GM19397 (cell line): Measurements from ENCODE around the gene BORCS5.
A peak's percentile ranks its signal among the peaks of the same experiment; 100 is the strongest.
"Not testable (repeated sequence)": the region's sequence is repeated elsewhere in the genome, so short reads cannot be mapped to it uniquely, and the experiment has no call there.

ENCODE experiments used
- ATAC-seq: cut with Tn5 transposase; IDR thresholded peaks from one replicate; pipeline ENCODE4 v1.9.1; 2021; ENCODE audit warnings: mild to moderate bottlenecking, moderate library complexity; ENCODE audit not compliant: unreplicated experiment

The BORCS5 gene

GRCh38 chr12:12356896-12357718 lies at the start of gene BORCS5:
Gene BORCS5 (plus strand): TSS chr12:12357078. CDS start chr12:12357452, 374 bp downstream.
- peak; percentile 90 for ATAC-seq

GRCh38 chr12:12310695-12311094 lies 46.2 kb upstream of the BORCS5 start:
- not testable (repeated sequence) for ATAC-seq

DNA sequence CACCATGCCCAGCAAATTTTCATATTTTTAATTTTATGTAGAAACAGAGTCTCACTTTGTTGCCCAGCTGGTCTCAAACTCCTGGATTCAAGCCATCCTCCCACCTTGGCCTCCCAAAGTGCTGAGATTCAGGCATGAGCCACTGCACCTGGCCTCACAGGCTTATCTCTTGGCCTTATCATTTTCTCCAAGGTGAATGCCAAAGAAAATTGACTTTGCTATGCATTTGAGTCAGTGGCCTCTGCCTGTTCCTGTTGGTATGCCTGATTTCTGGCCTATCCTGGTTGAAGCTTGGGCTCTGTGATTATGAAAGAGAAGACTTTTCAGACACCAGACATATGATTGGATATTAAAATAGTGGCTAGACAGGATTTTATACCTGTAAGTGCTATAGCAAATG lies 41.0 kb upstream of the BORCS5 start:
- ATAC-seq, result no peak

GRCh38 chr12:12319451-12320183 lies 37.3 kb upstream of the BORCS5 start:
- no peak for ATAC-seq

DNA sequence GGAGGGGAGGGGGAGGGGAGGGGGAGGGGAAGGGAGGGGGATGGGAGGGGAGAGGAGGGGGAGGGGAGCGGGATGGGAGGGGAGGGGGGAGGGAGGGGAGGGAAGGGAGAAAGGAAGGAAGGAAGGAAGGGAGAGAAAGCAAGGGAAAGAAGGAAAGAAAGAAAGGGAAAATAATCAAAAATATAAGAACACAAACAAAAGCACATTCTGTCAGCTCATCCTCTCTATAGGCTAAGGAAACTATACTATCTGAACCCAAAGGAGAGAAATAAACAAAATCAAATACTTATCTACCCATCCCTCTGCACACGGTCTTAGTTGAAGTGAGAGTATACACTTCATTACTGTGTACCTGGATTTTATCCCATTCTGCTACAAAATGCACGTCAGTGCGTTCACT lies 33.8 kb upstream of the BORCS5 start:
- no peak for ATAC-seq

DNA sequence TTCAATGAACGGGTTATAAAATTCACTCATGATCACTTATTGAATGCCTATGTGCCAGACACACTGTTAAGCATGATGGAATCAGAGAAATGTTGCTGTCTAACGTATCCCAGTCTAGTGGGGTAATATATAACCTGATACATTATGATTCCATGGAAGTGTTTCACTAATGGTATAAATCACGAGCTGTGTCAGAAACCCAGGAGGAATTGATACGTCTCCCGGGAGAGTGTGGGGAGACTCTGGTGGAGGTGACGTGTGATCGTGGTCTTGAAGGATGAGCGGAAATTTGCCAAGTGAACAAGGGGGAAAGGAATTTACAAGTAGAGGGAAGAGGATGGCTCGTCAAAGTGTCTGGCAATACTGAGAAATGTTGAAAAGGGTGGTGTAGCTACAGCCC lies 33.3 kb upstream of the BORCS5 start:
- ATAC-seq, result no peak

GRCh38 chr12:12326262-12326661 lies 30.6 kb upstream of the BORCS5 start:
- ATAC-seq, result no peak

DNA sequence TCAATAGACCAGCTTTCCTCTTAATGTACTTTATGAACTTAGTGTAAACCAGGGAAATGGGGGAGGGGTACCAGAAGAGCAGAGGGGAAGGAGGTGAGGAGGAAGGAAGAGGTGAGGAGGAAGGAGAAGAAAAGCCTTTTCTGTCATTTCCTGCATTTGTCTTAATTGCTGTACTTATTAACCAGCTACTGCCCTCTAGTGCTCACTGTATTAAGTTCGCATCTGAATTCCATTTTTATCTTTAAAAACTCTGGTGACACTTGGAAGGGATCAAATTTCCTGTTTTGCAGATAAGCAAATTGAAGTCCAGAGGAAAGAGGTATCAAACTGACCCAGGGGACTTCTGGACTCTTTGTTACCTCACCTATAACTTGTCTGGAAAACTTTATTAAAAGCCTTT lies 29.1 kb upstream of the BORCS5 start:
- ATAC-seq, result no peak

DNA sequence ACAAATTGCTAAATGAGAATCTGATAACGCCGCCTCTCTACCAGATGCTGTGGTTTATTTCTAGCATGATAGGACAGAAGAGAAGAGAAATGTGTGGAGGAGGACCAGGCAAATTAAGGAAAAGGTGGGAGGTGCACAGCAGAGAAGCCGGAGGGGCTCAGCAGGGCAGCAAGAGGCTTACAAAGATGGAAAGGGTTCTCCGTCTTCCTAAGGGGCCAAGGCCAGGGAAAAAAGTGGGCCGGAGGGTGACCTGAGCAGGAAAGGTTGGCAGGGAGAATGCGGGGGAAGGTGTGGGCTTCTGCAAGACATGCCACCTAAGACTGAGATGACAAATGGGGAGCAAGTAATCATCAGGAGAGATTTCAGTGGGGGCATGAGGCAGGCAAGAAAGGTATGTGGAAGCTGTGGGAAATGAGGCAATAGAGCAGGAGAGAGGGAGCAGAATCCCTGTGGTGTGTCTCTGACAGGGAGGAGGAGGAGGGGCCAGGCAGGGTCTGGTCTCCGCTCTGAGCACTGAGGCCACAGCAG lies 25.6 kb upstream of the BORCS5 start:
- ATAC-seq, result no peak

DNA sequence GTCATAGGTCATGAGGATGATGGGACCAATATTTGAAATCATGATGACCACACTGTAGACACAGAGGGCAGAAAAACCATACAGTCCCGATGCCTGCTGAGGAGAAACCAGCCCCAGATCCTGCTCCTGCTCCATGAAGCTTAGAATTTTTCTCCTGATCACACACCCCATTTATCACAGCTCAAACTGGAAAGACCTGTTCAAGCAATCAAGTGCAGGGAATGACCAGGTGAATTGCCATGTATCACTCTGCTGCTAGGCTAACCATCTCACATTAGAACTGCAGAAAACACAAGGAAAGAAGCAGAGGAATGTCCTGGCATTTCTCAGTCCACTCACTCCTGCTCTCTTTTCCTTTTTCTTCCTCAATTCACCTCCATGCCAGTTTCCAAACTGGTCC lies 25.0 kb upstream of the BORCS5 start:
- ATAC-seq, result no peak

DNA sequence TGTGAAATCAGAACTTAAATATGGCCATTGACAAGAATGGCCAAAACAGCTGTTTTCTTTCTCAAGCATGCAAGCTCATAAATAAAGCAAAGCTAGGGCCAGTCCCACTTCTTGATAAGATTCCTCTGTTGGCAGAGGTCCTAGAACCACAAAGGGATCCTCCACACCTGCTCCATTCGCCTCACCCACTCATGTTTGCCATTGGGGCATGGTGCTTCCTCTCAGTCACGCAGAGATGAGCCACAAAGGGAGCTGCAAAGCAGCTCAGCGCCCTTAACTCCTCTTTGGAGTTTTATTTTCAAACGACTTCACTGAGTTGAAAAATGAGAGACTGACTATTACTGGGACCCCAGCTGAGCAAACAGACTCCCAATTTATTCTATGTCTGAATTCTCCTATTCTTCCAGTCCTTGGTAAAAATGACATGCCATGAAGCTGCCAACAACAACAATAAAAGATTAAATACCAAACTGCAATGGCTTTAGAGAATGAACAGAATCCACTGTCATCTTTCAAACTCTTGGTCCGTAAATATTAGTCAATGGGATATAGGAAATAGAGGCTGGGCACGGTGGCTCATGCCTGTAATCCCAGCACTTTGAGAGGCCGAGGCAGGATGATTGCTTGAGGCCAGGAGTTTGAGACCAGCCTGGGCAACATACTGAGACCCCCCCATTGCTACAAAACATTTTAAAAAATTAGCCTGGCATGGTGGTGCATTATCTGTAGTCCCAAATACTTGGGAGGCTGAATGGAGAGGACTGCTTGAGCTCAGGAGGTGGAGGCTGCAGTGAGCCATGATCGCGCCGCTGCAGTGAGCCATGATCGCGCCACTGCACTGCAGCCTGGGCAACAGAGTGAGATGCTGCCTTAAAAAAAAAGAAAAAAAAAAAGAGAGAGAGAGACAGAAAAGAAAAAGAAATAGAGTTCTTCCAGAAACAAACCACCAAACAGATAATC lies 23.2 kb upstream of the BORCS5 start:
- no peak for ATAC-seq

GRCh38 chr12:12334367-12335040 lies 22.4 kb upstream of the BORCS5 start:
- peak; percentile 63 for ATAC-seq

GRCh38 chr12:12336049-12336411 lies 20.8 kb upstream of the BORCS5 start:
- no peak for ATAC-seq

GRCh38 chr12:12336511-12336910 lies 20.4 kb upstream of the BORCS5 start:
- ATAC-seq, result no peak

- no peak for ATAC-seq
Observed at GRCh38 chr12:12338527-12339168, 18.2 kb upstream of the BORCS5 start.

GRCh38 chr12:12349711-12350665 lies 6.9 kb upstream of the BORCS5 start, which contains the start of gene MANSC1:
Gene MANSC1 (minus strand): TSS chr12:12350242. CDS start chr12:12343314, 6,928 bp downstream.
- no peak for ATAC-seq

DNA sequence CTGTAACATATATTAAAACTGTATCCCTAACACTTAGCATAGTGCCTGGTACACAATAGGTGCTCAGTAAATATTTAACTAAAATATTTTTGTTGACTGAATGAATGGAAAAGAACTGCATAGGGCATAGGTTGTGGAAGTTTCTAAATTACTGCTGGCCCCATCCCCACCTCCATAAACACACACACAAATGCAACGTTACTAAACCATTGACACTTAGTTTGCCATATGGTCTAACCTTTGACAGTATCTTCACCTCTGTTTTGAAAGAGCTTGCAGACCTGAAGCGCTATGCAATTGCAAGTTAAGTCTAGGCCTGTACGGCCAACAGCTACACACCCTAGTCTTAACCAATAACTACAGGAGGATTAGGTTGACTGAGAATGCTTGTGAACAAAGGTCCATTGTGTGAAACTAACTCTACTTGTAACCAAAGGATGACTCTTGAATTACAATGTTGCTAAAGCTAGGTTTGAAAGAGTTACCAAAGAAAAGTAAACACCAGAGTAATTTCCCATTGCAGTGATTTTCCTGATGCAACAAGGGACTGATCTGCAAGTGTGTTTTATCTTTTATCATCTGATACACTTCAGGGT lies 5.9 kb upstream of the BORCS5 start:
- no peak for ATAC-seq
